Left ventricle myocardium inferior (tissue), 1 donor: Measurements from ENCODE around the gene NCKAP1. TPM values are rescaled to one million over a fixed set of nuclear protein-coding genes. Genes with fewer than 3 reads are reported as not detected.

Experiments used
- DNase-seq: peaks from one replicate; pipeline ENCODE4 v3.0.0-alpha.2; 2020
- H3K27ac ChIP-seq: fragments of 200-600 bp; replicated peaks from 2 replicates; pipeline ENCODE4 v1.8.0; 2021
- H3K27me3 ChIP-seq: fragments of 200-600 bp; 2 replicates; pipeline ENCODE4 v1.8.0; 2021; ENCODE audit warnings: low read depth
- H3K36me3 ChIP-seq: fragments of 200-600 bp; 2 replicates; pipeline ENCODE4 v1.8.0; 2021
- H3K4me1 ChIP-seq: fragments of 200-600 bp; 2 replicates; pipeline ENCODE4 v1.8.0; 2021
- H3K4me3 ChIP-seq: fragments of 200-600 bp; 2 replicates; pipeline ENCODE4 v1.8.0; 2021; ENCODE audit warnings: mild to moderate bottlenecking, moderate library complexity
- H3K9me3 ChIP-seq: fragments of 200-600 bp; replicated peaks from 2 replicates; pipeline ENCODE4 v1.8.0; 2021
- CTCF ChIP-seq: fragments of 200-600 bp; IDR thresholded peaks from 2 replicates; pipeline ENCODE4 v1.8.0; 2021; ENCODE audit warnings: antibody characterized with exemption, mild to moderate bottlenecking, borderline replicate concordance
- intact Hi-C: fragments of 100-400 bp; cut with micrococcal nuclease; formaldehyde crosslinking; loops from one replicate; pipeline ENCODE4 v1.11.0; 2022
- total RNA-seq: library from RNA; stranded (reverse); fragmentation: NEBNext Ultra II Directional; extraction: Animal tissue kit (Norgen Biotek cat#: 25700); gene quantifications from one replicate; pipeline ENCODE4 v1.2.1, GENCODE V29; 2021
- donor health status: DM: no; HTN: yes; CAD: no; lungs with severe emphysema.

NCKAP1 gene
- total RNA-seq, 1 donor from 2014 or later = 142 TPM

- intact Hi-C loops = no loop called here
Measured at GRCh38 chr2:183072177-183072576, 33.9 kb upstream of the NCKAP1 start.

GRCh38 chr2:183070942-183071844 is 32.9 kb upstream of the NCKAP1 start:
- DNase-seq = peak; percentile 35
- Histone ChIP-seq H3K27ac (no peak overlapping the region), H3K9me3 (no peaks in the 10 kb centered on the region), H3K4me1 (no peaks in the 10 kb centered on the region), H3K36me3 (no peaks in the 10 kb centered on the region), H3K27me3 (no peaks in the 10 kb centered on the region), H3K4me3 (no peak overlapping the region)
- intact Hi-C loops = no loop called here
- peak; percentile 69 for TF ChIP-seq CTCF

More at GRCh38 chr2:183072177-183072576, 33.9 kb upstream of the NCKAP1 start:
- no peaks in the 10 kb centered on the region for H3K4me1 ChIP-seq
- H3K27ac ChIP-seq = no peak overlapping the region
- no peaks in the 10 kb centered on the region for H3K27me3 ChIP-seq
- H3K36me3 ChIP-seq = no peaks in the 10 kb centered on the region
- H3K9me3 ChIP-seq = no peaks in the 10 kb centered on the region
- no peak for TF ChIP-seq CTCF
- H3K4me3 ChIP-seq = no peak overlapping the region
- DNase-seq = no peak

- no peak for DNase-seq
- no peak overlapping the region for H3K27ac ChIP-seq
- no peak overlapping the region for H3K4me3 ChIP-seq
- intact Hi-C loops = no loop called here
- H3K27me3 ChIP-seq = no peaks in the 10 kb centered on the region
- no peaks in the 10 kb centered on the region for H3K9me3 ChIP-seq
- no peak for TF ChIP-seq CTCF
- no peaks in the 10 kb centered on the region for H3K36me3 ChIP-seq
- no peaks in the 10 kb centered on the region for H3K4me1 ChIP-seq
Measured at GRCh38 chr2:183069174-183069573, 30.9 kb upstream of the NCKAP1 start.

- no peak for DNase-seq
- intact Hi-C loops = no loop called here
- Histone ChIP-seq H3K9me3 (no peaks in the 10 kb centered on the region), H3K27me3 (no peaks in the 10 kb centered on the region), H3K27ac (no peak overlapping the region), H3K36me3 (no peaks in the 10 kb centered on the region), H3K4me3 (no peak overlapping the region), H3K4me1 (no peaks in the 10 kb centered on the region)
- TF ChIP-seq CTCF = no peak
Measured at GRCh38 chr2:183068561-183068960, 30.3 kb upstream of the NCKAP1 start.

GRCh38 chr2:183063083-183063482 is 24.8 kb upstream of the NCKAP1 start:
- H3K4me3 ChIP-seq = no peak overlapping the region
- TF ChIP-seq CTCF = no peak
- H3K27me3 ChIP-seq = no peaks in the 10 kb centered on the region
- no peaks in the 10 kb centered on the region for H3K4me1 ChIP-seq
- no peak for DNase-seq
- no peaks in the 10 kb centered on the region for H3K9me3 ChIP-seq
- H3K36me3 ChIP-seq = no peaks in the 10 kb centered on the region
- intact Hi-C loops = no loop called here
- H3K27ac ChIP-seq = no peak overlapping the region
